SH-SY5Y (cell line): ENCODE data around the gene LRIG1.

ENCODE experiments used
- GATA2 ChIP-seq: IDR thresholded peaks from 2 replicates; pipeline ENCODE4 v1.6.1; 2011; ENCODE audit warnings: mild to moderate bottlenecking, low read depth, low read length
- GATA3 ChIP-seq: IDR thresholded peaks from 2 replicates; pipeline ENCODE4 v1.6.1; 2011; ENCODE audit warnings: low read depth, mild to moderate bottlenecking, low read length, moderate library complexity

DNA sequence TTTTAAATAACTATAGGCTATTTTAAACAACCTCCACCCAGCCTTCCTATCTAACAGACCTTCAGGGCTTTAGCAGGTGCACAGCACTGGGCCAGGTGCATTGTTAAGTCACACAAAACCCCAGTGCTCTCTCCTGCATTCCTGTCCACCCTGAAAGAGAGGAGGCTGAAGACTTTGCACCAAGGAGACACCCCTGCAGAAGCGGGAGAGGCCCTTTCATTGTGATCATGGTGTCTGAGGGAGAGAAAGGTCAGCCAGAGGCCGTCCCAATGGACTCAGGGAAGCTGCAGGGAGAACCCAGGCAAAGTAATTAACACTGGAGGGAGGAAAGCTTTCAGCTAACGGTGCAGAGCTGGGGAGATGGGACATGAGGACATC, 5.2 kb downstream of the LRIG1 start:
- TF ChIP-seq GATA3: no peak
- TF ChIP-seq GATA2: no peak
